ENCODE data around the gene DOCK2.

Gene DOCK2

GRCh38 chr5:170070556-170071412, 433.7 kb downstream of the DOCK2 start:
- TF ChIP-seq FOXP2 (optimal IDR thresholded peaks at IDR 0.05; ENCODE audit: borderline replicate concordance, extremely low read depth, extremely low read length, insufficient read depth), result no peak
- TF ChIP-seq TAF1 (IDR thresholded peaks at IDR 0.05; ENCODE audit: borderline replicate concordance, insufficient read depth, low read length), result no peak
- TF ChIP-seq POLR2AphosphoS5 (IDR thresholded peaks at IDR 0.05; ENCODE audit: low read depth, low read length), result no peak
- TF ChIP-seq SIN3A (IDR thresholded peaks at IDR 0.05; ENCODE audit: borderline replicate concordance, insufficient read depth, low read length), result no peak
- TF ChIP-seq REST (IDR thresholded peaks at IDR 0.05; ENCODE audit: insufficient read depth in 1 of 2, low read depth in 2 of 2, low read length in 2 of 2), result no peak

- TF ChIP-seq POLR2AphosphoS5 (IDR thresholded peaks at IDR 0.05; ENCODE audit: low read depth, low read length) (no peak), FOXP2 (optimal IDR thresholded peaks at IDR 0.05; ENCODE audit: borderline replicate concordance, extremely low read depth, extremely low read length, insufficient read depth) (no peak), REST (IDR thresholded peaks at IDR 0.05; ENCODE audit: insufficient read depth in 1 of 2, low read depth in 2 of 2, low read length in 2 of 2) (no peak), SIN3A (IDR thresholded peaks at IDR 0.05; ENCODE audit: borderline replicate concordance, insufficient read depth, low read length) (no peak), TAF1 (IDR thresholded peaks at IDR 0.05; ENCODE audit: borderline replicate concordance, insufficient read depth, low read length) (no peak)
These were observed 434.7 kb downstream of the DOCK2 start for GRCh38 chr5:170071748-170072147.

GRCh38 chr5:170075696-170076095, 438.6 kb downstream of the DOCK2 start:
- no peak for TF ChIP-seq TAF1 (IDR thresholded peaks at IDR 0.05; ENCODE audit: borderline replicate concordance, insufficient read depth, low read length)
- no peak for TF ChIP-seq FOXP2 (optimal IDR thresholded peaks at IDR 0.05; ENCODE audit: borderline replicate concordance, extremely low read depth, extremely low read length, insufficient read depth)
- TF ChIP-seq SIN3A (IDR thresholded peaks at IDR 0.05; ENCODE audit: borderline replicate concordance, insufficient read depth, low read length), result no peak
- TF ChIP-seq REST (IDR thresholded peaks at IDR 0.05; ENCODE audit: insufficient read depth in 1 of 2, low read depth in 2 of 2, low read length in 2 of 2), result no peak
- no peak for TF ChIP-seq POLR2AphosphoS5 (IDR thresholded peaks at IDR 0.05; ENCODE audit: low read depth, low read length)

GRCh38 chr5:170076211-170076610, 439.1 kb downstream of the DOCK2 start:
- TF ChIP-seq REST (IDR thresholded peaks at IDR 0.05; ENCODE audit: insufficient read depth in 1 of 2, low read depth in 2 of 2, low read length in 2 of 2), result no peak

GRCh38 chr5:170076739-170077138, 439.7 kb downstream of the DOCK2 start:
- TF ChIP-seq REST (IDR thresholded peaks at IDR 0.05; ENCODE audit: insufficient read depth in 1 of 2, low read depth in 2 of 2, low read length in 2 of 2) (no peak), SIN3A (IDR thresholded peaks at IDR 0.05; ENCODE audit: borderline replicate concordance, insufficient read depth, low read length) (no peak), TAF1 (IDR thresholded peaks at IDR 0.05; ENCODE audit: borderline replicate concordance, insufficient read depth, low read length) (no peak), POLR2AphosphoS5 (IDR thresholded peaks at IDR 0.05; ENCODE audit: low read depth, low read length) (no peak), FOXP2 (optimal IDR thresholded peaks at IDR 0.05; ENCODE audit: borderline replicate concordance, extremely low read depth, extremely low read length, insufficient read depth) (no peak)
